GM21390 (cell line): ENCODE data around the gene RABEPK.
"Not testable (repeated sequence)": the region's sequence is repeated elsewhere in the genome, so short reads cannot be mapped to it uniquely, and the experiment has no call there.

Source experiments
- ATAC-seq: cut with Tn5 transposase; IDR thresholded peaks from one replicate; pipeline ENCODE4 v1.9.1; 2021; ENCODE audit not compliant: unreplicated experiment

RABEPK gene

GRCh38 chr9:125241863-125242739 is 41.8 kb downstream of the RABEPK start:
- peak; percentile 15 for ATAC-seq

GRCh38 chr9:125243792-125244260 is 43.5 kb downstream of the RABEPK start:
- ATAC-seq: no peak

- no peak for ATAC-seq
Observed at GRCh38 chr9:125246261-125246667, 45.9 kb downstream of the RABEPK start.

DNA sequence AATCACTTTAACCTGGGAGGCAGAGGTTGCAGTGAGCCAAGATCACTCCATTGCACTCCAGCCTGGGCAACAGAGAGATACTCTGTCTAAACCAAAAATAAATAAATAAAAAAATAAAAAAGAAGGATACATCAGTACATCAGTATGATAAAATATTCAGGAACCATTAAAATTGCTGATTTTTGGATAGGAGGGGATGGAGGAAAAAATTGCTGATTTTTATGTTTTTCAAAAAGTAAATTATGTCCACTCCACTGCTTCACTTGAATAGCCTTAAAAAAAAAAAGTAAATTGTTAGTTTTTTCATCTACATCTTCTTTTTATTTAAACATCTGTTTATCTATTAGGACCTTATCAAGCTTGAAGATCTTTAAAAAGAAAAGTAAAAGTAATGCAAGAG is 53.9 kb downstream of the RABEPK start:
- no peak for ATAC-seq

- no peak for ATAC-seq
Observed at GRCh38 chr9:125255781-125256391, 55.5 kb downstream of the RABEPK start.

DNA sequence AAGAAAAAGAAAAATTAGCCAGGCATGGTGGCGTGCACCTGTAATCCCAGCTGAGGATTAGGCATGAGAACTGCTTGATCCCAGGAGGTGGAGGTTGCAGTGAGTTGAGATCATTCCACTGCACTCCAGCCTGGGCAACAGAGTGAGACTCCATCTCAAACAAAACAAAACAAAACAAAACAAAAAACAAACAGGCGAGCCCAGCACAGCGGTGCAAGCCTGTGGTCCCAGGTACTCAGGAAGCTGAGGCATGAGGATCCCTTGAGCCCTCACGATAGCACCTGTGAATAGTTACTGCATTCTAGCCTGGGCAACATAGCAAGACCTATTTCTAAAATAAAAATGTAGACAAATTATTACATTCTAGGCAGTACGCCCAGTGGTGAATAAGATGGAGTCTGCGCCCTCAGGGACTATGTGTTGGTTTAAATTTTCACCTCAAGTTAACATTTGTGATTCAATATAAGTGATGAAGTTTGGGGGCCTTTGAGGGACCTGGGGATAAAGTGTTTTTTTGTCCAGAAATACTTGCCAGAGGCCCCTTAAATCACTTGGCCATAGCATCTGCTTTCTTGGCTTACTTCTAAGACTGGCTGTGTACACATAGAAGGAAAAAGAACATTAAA is 57.9 kb downstream of the RABEPK start:
- no peak for ATAC-seq

DNA sequence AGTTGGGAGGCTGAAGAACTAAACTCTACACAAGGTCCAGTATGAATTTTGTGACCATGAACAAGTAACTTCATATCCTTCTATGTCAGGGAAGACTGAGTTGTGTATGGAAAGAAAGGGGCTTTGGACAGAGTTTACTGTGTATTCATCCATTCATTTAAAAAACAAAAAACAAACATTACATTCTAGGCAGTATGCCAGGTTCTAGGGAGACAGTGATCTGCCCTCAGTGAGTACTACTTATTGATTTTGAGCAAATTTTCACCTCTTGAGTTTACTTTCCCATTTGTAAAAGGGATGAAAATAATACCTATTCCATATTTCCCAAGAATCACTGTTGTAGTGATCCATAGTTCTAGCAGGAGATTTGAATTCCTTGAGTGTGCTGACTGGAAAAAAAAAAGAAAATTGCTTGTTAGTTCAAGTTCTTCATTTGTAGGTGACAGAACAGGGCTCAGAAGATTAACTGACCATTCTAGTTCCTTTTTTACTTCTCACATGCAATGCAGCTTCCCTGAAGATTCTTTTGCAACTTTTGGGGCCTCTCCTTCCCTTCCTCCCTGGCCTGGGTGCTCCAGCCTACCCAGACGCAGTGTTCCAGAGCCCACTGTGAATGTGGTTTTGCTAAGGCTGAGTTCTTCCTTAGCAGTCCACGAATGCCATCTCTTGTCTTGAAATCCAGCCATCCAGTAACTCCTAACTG is 58.6 kb downstream of the RABEPK start:
- no peak for ATAC-seq

DNA sequence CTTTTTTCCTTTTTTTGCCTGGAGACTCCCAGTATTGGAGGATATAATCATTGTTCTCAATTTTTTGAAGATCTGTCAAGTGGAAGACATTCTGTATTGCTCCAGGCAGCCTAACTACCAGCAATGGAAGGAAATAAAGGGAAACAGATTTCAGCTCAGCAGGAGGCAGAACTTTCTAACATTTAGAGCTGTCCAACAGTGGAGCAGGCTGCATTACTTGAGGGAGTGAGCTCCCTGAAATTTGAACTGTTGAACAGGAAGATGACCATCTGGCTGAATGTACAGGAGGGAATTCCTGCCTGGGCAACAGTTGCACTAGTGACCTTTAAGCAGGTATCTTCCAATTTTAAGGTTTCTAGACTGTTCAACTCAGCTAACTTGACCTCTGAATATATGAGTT is 60.2 kb downstream of the RABEPK start:
- ATAC-seq: no peak

DNA sequence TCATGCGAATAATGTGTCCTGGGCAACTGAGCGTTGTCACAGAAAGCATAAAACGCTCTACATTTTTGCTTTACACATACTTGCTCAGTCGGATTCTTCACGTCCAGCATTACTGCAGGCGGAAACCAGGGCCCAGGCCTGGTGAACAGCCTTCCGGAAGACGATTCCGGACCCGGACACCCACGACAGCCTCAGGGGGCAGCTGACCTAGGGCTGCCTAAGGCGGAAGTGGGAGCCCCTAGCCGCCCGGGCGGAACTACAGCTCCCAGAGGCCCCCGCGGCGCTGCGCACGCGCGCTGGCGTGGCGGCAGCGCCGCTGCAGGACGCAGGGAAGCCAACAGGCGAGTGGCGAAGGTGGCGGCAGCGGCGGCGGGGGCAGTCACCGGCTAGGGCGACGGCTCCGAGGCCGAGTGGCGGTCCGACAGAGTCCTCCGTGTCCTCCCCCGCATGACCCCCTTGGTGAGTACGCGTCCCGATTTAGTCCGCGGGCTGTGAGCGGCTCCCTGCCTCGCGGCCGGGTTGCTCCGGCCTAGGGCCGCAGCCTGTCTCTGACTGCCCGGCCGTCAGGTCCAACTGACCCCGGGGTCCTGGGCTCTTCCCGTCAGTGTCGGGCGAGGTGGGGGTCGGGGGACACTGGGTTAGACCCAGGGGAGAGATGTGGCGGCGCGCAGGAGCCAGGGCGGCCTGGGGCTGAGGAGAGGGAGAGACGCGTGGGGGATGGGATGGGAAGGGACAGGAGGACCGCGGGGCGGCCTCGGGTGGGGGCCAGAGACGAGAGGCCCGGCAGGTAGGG is 61.4 kb downstream of the RABEPK start, which contains the start of gene GAPVD1:
Gene GAPVD1, plus strand, starts transcription at position 326 of the 793 bp plus-strand sequence. CDS start 37,096 bp downstream, outside the sequence.
- peak; percentile 92 for ATAC-seq

DNA sequence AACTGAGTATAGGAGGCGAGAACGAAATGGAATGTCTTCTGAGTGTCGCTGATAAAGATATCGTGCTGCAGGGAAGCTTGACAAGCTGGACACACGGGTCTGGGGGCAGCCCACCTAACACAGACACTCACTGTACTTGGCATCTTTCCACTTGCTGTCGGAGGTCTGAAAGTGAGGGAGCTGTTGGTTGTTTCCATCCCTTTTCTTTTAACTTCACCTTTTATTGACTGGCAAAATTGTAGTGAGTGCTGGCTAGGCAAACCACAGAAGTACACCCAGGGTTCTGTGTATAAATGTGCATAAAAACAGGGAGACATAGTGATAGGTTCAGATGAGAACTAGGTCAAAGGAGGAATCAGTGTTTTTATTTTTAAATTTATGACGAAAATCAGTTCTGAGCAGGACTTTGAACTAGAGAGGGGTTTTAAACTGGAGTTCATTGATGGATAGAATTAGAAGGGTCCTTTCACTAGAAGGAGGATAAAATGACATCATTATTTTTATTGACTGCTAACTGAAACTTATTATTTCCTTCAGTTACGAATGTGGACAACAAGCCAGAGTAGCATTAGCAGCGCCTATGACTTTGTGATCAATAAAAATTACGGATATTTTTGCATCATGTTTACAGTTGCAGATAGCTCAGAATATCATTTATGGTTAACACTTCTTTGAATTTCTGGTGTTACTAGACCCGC is 62.1 kb downstream of the RABEPK start:
- ATAC-seq: no peak

GRCh38 chr9:125264068-125264467 is 63.7 kb downstream of the RABEPK start:
- ATAC-seq: not testable (repeated sequence)

DNA sequence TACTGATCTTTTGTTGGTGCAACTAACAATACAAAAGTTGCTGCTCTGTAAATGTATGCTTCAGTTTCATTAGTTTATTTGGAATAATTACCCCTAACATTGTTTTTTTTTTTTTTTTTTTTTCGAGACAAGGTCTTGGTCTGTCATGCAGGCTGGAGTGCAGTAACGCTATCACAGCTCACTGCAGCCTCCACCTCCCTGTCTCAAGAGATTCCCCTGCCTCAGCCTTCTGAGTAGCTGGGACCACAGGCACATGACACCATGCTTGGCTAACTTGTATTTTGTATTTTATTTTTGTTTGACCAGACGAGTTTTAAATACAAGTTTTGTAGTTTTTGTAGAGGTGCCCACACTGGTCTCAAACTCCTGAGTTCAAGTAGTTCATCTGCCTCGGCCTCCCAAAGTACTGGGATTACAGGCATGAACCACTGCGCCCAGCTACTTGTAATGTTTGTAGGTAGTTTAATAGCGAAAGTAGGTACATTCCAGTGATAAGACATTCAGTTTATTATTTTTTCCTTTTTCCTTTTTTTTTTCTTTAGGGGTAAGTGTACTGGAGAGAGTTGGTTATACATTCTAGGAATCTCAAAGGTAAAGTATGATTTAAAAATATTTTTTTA is 68.2 kb downstream of the RABEPK start:
- ATAC-seq: no peak

- no peak for ATAC-seq
Observed at GRCh38 chr9:125269014-125269397, 68.7 kb downstream of the RABEPK start.

DNA sequence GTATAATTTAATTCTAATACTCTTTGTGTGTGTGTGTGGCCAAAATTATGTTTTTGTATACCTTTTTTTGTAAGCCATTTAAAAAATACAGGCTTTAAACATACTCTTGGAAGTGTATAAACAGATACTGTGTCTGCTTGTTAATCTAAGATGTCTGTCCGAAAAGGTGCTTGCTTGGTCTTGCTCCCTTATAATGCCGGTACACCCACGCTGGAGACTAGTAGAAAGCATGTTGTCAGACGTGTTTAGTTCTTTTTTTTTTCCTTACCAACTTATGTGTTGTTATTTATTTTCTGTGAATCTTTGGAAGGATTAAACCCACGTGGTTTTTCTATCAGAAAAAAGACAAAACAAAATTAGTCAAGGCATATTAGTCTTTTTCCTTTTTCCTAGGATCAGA is 70.7 kb downstream of the RABEPK start:
- no peak for ATAC-seq

DNA sequence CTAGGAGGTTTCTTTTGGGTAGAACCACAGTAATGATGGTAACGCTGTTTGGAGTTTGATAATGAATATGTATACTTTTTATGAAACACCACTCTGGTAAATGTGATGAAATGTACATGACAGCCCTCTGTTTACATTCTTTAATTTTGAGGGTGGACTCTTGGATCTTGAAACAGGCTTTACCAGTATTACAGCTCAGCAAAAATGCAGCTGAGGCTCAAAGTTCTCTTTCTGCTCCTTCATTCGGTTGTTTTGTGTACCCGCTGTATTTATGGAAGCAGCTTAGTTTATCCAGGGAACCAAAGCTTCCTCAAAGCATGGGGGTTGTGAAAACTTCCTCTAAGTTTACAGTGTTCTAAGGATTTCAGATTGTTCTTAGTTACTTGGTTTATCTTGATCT is 72.4 kb downstream of the RABEPK start:
- no peak for ATAC-seq

- no peak for ATAC-seq
Observed at GRCh38 chr9:125276771-125277170, 76.4 kb downstream of the RABEPK start.

DNA sequence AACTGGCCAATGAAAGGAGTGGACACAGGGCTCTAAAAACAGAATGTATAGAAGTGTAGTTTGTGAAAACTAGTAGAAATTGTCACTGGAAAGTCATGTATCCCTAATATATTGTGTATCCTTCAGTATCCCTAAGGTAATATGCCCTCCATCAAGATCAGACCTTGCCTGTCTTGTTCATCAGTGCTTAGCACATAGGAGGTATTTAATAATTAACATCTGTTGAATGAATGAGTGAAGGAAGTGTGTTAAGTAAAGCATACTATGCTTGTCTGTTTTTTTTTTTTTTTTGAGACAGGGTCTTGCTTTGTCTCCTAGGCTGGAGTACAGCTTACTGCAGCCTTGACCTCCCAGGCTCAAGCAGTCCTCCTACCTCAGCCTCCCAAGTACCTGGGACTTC is 77.1 kb downstream of the RABEPK start:
- ATAC-seq: no peak

- ATAC-seq: no peak
Observed at GRCh38 chr9:125280945-125281344, 80.6 kb downstream of the RABEPK start.
